HG03565 (cell line): ENCODE results near the gene RBM42.
A peak's percentile ranks its signal among the peaks of the same experiment; 100 is the strongest.

Experiments used
- ATAC-seq: cut with Tn5 transposase; IDR thresholded peaks from one replicate; pipeline ENCODE4 v1.9.1; 2021; ENCODE audit warnings: mild to moderate bottlenecking, moderate library complexity; ENCODE audit not compliant: unreplicated experiment

Gene RBM42

GRCh38 chr19:35619290-35619923 is 9.4 kb upstream of the RBM42 start:
- ATAC-seq = no peak

- no peak for ATAC-seq
Measured at GRCh38 chr19:35620001-35620400, 8.8 kb upstream of the RBM42 start.

GRCh38 chr19:35621708-35622107 is 7.1 kb upstream of the RBM42 start:
- ATAC-seq = no peak

GRCh38 chr19:35622750-35623149 is 6.1 kb upstream of the RBM42 start:
- ATAC-seq = no peak

GRCh38 chr19:35623327-35624010 is 5.4 kb upstream of the RBM42 start:
- no peak for ATAC-seq

GRCh38 chr19:35628264-35628564 is 622 bp upstream of the RBM42 start:
- no peak for ATAC-seq

- ATAC-seq = no peak
Measured at GRCh38 chr19:35629332-35629633, 447 bp downstream of the RBM42 start.

- ATAC-seq = no peak
Measured at GRCh38 chr19:35633727-35634440, 5.0 kb downstream of the RBM42 start.

- no peak for ATAC-seq
Measured at GRCh38 chr19:35636651-35637050, 7.8 kb downstream of the RBM42 start.

- ATAC-seq = no peak
Measured at GRCh38 chr19:35637165-35637564, 8.3 kb downstream of the RBM42 start.

- no peak for ATAC-seq
Measured at GRCh38 chr19:35639321-35639639, 10.4 kb downstream of the RBM42 start.

- no peak for ATAC-seq
Measured at GRCh38 chr19:35639863-35640262, 11.0 kb downstream of the RBM42 start.

- no peak for ATAC-seq
Measured at GRCh38 chr19:35641515-35642151, 12.8 kb downstream of the RBM42 start, which contains the start of gene ETV2. Gene ETV2, plus strand, starts transcription at chr19:35641745. Its CDS starts 716 bp downstream, at chr19:35642461.

GRCh38 chr19:35642312-35642711 is 13.5 kb downstream of the RBM42 start:
- no peak for ATAC-seq

- ATAC-seq = no peak
Measured at GRCh38 chr19:35642798-35643254, 14.0 kb downstream of the RBM42 start.

- ATAC-seq = no peak
Measured at GRCh38 chr19:35643255-35644205, 14.7 kb downstream of the RBM42 start.

- ATAC-seq = peak; percentile 50
Measured at GRCh38 chr19:35644206-35644986, 15.6 kb downstream of the RBM42 start.

- no peak for ATAC-seq
Measured at GRCh38 chr19:35644987-35645679, 16.3 kb downstream of the RBM42 start.
